Lung microvascular endothelial cell (primary cell): ENCODE measurements around the gene PIP4K2C. TPM values are rescaled to one million over a fixed set of nuclear protein-coding genes. Genes with fewer than 3 reads are reported as not detected.
A peak's percentile ranks its signal among the peaks of the same experiment; 100 is the strongest.

Experiments used
- DNase-seq, 2 donors: peaks; one replicate each; pipeline versions ENCODE4 v3.0.0 to v3.0.0-alpha.2; 2010; ENCODE audit warnings: low read depth in 2 of 2
- total RNA-seq: library from RNA; depleted of rRNA; stranded (reverse); fragments of >200 nt; gene quantifications from 2 replicates; pipeline ENCODE4 v1.2.1, GENCODE V29; 2014

The PIP4K2C gene
- total RNA-seq, result 8.9 and 11.5 TPM in 2 replicates

DNA sequence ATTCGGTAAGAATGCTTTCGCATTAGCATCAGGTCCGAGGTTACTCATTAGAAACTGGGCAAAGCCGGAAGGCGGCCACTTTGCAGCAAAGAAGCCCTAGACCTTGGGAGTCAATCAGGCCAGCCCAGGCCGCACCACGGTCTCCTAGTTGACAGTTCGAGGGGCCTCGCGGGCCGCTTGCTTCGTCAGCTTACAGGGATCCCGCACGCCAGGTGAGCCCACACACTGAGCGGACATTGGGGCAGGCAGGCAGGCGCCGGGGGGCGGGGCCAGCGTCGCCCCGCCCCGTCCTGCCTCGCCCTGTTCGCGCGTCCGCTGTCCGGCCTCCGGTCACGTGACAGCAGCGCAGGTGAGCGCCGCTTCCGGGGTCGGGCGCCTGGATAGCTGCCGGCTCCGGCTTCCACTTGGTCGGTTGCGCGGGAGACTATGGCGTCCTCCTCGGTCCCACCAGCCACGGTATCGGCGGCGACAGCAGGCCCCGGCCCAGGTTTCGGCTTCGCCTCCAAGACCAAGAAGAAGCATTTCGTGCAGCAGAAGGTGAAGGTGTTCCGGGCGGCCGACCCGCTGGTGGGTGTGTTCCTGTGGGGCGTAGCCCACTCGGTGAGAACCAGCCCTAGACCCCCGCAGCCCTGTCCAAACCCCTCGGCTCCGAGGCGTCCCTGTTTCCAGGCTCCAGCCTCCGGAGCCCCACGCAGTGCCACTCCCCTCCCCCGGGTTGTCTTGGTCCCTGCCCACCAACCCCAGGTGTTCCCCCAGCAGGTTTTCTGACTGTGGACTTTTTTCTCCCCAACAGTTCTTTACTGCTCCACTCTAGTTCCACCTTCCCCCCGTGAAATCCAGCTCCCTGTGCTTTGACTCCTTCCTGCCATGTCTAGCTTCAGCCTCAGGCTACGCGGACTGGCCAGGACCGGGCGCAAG is at the start of gene PIP4K2C:
PIP4K2C (plus strand) TSS at position 329 of the 918 bp plus-strand sequence; CDS start at position 427, 98 bp downstream.
- peak; percentile 17 to 52 for DNase-seq

DNA sequence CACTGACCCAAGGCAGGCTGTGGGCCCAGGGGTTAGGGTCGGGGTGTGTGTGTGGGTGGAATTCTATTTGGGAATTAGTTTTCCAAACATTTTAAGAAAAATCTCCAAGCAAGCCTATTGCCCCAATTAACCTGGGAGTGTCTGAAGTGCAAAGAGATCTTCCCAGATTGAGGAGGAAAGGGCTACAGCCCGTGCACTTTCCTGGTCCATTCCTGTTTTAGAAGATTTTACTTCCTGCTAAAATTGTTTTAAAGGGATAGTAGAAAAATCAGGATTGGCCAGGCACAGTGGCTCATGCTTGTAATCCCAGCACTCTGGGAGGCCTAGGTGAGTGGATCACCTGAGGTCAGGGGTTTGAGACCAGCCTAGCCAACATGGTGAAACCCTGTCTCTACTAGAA is 49.3 kb upstream of the PIP4K2C start:
- no peak for DNase-seq

DNA sequence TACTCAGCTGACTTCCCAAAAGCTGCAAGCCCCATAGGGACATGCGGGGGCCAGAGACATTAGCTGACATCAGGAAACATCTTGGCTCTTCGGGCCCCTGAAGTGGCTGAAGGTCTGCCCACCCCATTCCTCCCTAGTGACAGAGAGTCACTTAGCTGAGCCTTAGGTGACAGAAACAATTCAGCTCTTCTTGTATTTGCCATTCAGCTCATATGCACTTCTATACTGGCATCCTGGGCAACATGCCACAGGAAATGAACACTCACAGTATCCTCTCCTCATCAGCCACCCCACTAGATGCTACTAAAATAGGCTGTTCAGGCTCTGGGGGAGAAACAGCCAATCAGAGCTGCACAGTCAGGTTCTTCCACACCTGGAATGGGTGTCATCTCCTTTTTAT is 47.4 kb upstream of the PIP4K2C start:
- DNase-seq, result peak; percentile 37 to 64

- DNase-seq, result peak in 1 of 2 donors; percentile 27
Measured at GRCh38 chr12:57545809-57546437, 45.1 kb upstream of the PIP4K2C start.

GRCh38 chr12:57546438-57547287 is 44.3 kb upstream of the PIP4K2C start, which contains the start of gene DCTN2:
Gene DCTN2, minus strand, starts transcription at chr12:57547192. Its CDS starts 129 bp downstream, at chr12:57547063.
- DNase-seq, result peak; percentile 98 to 99

DNA sequence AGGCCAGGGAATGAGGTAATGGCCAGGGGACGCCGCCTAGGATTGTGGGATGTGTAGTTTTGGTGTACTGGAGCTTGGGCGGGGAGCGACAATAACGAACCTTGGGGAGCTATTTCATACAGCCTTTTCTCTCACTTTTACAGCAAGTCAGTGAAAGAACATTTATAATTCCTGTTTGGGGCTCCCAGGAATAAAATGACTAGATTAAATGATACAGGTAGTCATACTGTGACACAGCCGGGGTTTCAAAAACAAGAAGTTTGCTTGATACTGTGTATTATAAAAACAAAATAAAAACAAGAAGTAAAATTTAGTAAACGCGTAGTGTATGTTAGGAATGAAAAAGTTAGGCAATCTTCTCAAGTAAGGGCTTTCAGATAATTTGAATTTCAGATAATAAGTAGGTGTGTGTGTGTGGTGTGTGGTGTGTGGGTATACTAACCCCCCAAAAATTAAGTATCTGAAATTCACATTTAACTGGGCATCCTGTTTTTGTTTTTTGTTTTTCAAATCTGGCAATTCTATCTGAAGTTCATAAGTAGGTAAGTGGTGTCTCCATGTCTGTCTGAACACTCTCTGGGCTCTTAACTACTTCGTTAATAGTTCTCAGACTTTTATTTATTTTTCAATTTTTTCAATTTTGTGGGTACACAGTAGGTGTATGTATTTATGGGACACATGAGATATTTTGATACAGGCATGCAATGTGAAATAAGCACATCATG is 43.5 kb upstream of the PIP4K2C start:
- no peak for DNase-seq

DNA sequence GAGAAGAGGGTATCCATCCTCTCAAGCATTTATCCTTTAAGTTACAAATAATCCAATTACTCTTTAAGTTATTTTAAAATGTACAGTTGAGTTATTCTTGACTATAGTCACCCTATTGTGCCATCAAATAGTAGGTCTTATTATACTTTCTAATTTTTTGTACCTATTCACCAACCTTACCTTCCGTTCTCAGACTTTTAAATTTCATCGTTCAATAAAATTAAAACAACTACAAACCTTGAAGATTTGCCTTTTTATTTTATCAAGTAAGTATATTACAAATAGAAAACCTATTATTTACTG is 43.0 kb upstream of the PIP4K2C start:
- no peak for DNase-seq

DNA sequence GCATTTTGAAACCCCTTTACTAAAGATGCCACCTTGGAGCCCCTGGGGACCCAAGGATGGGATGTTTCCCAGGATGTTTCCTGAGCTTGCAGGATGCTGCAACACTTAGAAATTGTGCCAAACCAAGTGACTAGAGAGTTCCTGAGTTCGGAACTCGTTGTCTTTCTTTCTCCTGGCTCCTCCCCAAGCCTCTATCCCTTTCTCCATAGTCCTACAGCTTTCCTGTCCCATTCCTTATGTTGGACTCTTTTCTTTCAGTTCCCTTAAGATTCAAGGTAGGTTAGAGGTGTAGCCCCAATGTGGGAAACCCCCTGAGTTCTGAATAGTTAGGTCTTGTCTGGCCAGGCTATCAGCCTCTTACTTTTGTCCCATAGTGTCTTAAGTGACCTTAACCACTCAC is 42.5 kb upstream of the PIP4K2C start:
- no peak for DNase-seq

- DNase-seq, result no peak
Measured at GRCh38 chr12:57549203-57549908, 41.6 kb upstream of the PIP4K2C start.

DNA sequence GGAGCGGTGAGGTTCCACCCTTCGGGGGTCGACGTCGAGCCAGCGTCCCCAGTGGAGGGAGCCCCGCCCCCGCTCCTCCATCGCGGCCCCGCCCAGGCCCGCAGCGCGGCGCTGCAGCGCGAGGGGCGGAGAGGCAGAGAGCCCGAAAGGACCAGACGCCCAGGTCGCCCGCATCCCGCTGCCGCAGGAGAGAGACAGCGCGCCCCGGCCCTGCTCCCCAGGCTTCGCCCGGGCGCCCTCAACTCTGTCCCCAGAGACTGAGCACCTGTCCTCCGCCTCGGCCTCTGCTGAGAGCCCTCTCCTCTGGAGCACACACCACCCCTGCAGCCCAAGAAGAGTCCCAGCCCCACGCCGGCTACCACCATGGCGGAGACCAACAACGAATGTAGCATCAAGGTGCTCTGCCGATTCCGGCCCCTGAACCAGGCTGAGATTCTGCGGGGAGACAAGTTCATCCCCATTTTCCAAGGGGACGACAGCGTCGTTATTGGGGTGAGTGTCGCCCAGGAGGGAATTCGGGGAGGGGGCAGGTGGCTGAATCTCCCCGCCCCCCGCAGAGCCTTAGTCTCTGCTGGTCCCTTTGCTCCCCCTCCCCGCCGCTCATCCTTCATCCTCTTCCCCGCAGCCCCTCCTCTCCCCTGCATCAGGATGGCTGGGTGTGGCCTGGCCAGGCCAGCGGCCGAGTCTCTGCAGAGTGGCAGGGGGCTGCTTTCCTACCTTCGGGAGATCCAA is 40.9 kb upstream of the PIP4K2C start, which contains the start of gene KIF5A:
KIF5A (plus strand) TSS at position 136 of the 732 bp plus-strand sequence; CDS start at position 364, 228 bp downstream.
- DNase-seq, result no peak

GRCh38 chr12:57550641-57551549 is 40.1 kb upstream of the PIP4K2C start:
- no peak for DNase-seq

DNA sequence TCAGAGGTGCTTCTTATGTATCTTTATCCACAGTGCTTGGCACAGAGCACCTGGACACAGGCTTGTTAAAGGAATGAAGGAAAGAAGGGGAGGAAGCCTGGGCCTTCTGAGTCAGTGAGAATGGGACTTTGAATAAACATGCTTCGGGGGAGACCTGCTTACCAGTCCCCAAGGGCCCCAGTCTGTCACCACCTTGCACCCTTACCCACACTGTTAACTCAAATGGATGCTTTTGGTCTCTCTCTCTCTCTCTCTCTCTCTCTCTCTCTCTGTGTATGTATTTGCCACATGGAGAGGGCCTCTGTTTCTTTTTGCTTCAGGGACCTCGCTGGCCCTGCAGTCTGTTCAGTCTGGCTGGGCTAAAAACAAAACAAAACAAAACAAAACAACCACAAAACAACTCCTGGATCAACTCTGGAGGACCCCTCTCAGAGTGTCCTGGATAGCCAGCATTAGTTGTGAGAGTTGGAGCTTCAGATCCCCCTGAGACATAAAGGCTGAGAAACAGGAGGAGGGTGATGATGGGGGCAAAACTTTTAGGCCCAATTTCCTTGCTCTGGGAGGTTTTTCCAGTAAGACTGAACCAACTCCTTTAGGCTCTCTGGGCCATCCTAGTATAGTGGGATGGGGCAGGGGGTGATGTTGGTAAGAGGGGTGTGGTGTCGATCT is 39.2 kb upstream of the PIP4K2C start:
- DNase-seq, result no peak

GRCh38 chr12:57552306-57552651 is 38.7 kb upstream of the PIP4K2C start:
- no peak for DNase-seq

GRCh38 chr12:57552835-57553313 is 38.1 kb upstream of the PIP4K2C start:
- DNase-seq, result no peak

DNA sequence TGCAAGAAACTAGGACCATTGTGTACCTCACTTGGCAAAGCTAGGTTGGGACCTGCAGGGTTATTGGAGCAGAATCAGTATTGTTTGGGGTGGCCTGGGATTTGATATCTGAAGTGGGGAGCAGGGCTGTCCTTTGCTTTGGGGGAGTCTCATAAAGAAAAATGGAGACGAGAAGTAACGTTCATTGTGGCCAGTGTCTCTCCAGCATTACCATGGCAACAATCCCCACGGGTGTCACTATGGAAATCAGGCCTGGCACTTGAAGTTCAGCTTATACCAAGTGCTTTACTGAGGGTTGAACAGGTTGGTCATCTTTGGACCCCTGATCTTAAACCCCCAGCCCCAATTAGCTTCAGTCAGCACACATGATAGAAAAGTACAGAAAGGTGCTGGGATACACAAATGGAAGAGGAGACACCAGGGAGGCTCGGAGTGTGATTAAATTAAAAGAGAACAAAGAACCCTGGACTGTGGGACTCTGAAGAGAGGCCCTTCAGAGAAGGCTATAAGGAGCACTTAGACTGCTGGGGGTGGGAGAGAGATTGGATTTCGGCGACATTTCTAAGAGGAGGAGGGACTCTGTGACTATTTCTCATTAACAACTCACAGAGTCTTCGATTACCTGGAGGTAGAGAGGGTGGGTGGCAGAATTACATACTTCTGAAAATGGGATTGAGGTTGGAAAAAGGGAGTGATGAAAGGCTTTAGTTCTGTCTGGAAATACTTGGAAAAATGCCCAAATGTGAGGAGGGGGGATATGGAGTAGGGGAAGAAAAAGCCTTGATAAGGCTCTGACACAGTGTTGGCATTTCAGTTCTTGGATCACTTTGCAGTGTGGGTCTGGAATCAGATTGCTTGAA is 37.4 kb upstream of the PIP4K2C start:
- DNase-seq, result no peak

GRCh38 chr12:57554453-57554852 is 36.5 kb upstream of the PIP4K2C start:
- no peak for DNase-seq

GRCh38 chr12:57554897-57555296 is 36.1 kb upstream of the PIP4K2C start:
- no peak for DNase-seq
